Fibroblast of mammary gland (primary cell): ENCODE data around the gene BICDL1.
"Not testable (repeated sequence)": the region's sequence is repeated elsewhere in the genome, so short reads cannot be mapped to it uniquely, and the experiment has no call there.

Experiments
- DNase-seq: peaks from one replicate; pipeline ENCODE4 v3.0.0-alpha.2; 2010; ENCODE audit warnings: low read depth
- H3K4me3 ChIP-seq: 2 replicates; pipeline ENCODE4 v1.5.1; 2011; ENCODE audit warnings: low read depth, mild to moderate bottlenecking, low read length, moderate library complexity; ENCODE audit not compliant: control insufficient read depth
- CTCF ChIP-seq: conservative IDR thresholded peaks from 2 replicates; pipeline ENCODE4 v1.5.1; 2011; ENCODE audit warnings: low read depth, low read length, inconsistent platforms; ENCODE audit not compliant: control insufficient read depth, insufficient read depth

The BICDL1 gene

GRCh38 chr12:120013659-120014380 is 24.8 kb downstream of the BICDL1 start:
- no peak overlapping the region for H3K4me3 ChIP-seq
- no peak for DNase-seq
- no peak for TF ChIP-seq CTCF

- DNase-seq, H3K4me3 ChIP-seq: not testable (repeated sequence)
Observed at GRCh38 chr12:120014381-120014735, 25.3 kb downstream of the BICDL1 start.

GRCh38 chr12:120015313-120015712 is 26.3 kb downstream of the BICDL1 start:
- no peak overlapping the region for H3K4me3 ChIP-seq
- TF ChIP-seq CTCF, result no peak
- no peak for DNase-seq

GRCh38 chr12:120016199-120016598 is 27.2 kb downstream of the BICDL1 start:
- H3K4me3 ChIP-seq, DNase-seq: not testable (repeated sequence)

- no peak overlapping the region for H3K4me3 ChIP-seq
- TF ChIP-seq CTCF, result no peak
- DNase-seq, result no peak
Observed at GRCh38 chr12:120019197-120019596, 30.2 kb downstream of the BICDL1 start.

- no peak for TF ChIP-seq CTCF
- DNase-seq, result no peak
- H3K4me3 ChIP-seq, result no peak overlapping the region
Observed at GRCh38 chr12:120019938-120020337, 30.9 kb downstream of the BICDL1 start.

- TF ChIP-seq CTCF, result no peak
- H3K4me3 ChIP-seq, result no peak overlapping the region
- no peak for DNase-seq
Observed at GRCh38 chr12:120024193-120024592, 35.2 kb downstream of the BICDL1 start.

GRCh38 chr12:120025640-120026039 is 36.6 kb downstream of the BICDL1 start:
- no peak for DNase-seq
- no peak for TF ChIP-seq CTCF
- no peak overlapping the region for H3K4me3 ChIP-seq
